COLO668 (cell line): ENCODE results near the gene SLC41A2.

Experiments used
- DNase-seq: peaks from one replicate; lab custom pipeline; 2025; ENCODE audit not compliant: unreplicated experiment; lab: John Stamatoyannopoulos, UW

The SLC41A2 gene

GRCh38 chr12:104933128-104933527, 25.0 kb downstream of the SLC41A2 start:
- no peak for DNase-seq

DNA sequence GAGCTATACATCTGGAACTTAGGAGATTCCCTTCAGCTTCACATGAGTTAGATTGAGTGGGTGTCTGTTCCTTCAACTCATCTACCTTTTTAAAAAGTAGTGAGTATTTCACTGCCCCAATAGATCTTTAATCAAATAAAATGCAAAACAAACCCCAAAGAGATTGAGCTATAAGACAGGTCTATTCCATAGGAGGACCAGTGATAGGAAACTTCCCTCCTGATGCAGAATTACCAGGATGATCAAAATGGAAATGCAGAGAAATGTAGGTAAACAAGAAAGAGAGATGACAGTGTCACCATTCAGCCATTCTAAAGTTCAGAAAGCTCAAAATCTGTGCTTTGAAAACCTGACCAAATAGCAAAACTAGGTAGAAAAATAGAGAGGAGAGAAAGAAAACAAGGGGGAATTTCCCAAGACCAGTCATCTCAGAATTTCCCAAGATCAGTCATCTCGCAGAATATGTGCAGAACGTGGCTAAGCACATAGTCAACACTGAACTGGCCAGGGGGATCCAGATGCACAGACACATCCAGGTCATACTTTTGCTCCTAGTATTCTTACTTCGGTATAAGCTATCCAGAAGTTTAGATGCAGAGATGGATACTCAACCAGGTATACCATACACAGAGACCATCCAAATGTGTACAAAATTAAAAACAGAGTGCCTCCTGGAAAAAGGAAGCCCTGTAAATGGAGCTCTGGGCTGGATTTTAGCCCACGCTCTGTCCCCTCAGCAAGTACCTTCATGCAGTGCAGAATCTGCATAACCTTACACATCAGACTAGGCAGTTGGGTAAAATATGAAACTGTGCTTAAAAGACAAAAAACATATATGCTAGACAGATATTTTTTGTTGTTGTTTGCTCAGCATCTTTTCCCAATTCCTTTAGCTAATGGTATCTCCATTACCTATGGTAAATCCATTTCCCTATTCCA, 27.4 kb downstream of the SLC41A2 start:
- no peak for DNase-seq

DNA sequence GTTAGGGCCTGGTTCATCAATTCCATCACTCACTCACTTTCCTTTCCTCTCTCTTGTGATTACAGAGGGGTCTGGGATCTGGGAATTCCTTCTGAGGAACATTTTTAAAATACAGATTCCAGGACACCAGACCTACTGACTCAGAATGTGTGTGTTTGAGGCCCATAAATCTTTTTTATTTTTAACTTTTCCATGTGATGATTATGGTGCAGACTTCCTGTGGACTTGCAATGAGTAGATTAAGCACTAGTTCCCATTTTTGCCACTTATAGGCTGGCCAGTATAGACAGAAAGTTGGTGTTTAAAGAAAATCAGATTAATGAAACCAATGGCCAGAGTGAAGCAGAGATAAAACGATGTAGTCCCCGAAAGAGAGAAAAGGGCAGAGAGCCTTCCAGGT, 28.1 kb downstream of the SLC41A2 start:
- DNase-seq, result no peak

DNA sequence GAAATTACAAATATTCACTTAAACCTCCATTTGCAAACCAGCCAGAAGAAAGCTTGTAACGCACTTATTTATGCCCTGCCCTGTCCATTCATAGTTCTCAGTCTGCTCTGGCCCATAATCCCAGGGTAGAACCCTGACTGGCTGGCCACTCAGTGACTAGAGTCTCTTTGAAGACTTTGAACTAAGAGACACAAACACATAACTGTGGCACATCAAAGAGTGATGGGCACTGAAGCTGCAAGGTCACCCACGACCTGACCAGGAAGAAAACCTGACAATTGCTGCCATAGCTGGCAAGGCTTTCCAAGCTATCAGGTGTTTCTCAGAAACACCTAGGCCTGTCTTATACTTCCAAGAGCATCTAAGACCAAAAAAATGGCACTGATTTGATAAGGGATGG, 28.7 kb downstream of the SLC41A2 start:
- no peak for DNase-seq

- no peak for DNase-seq
These were observed 29.9 kb downstream of the SLC41A2 start for GRCh38 chr12:104928036-104928745.

DNA sequence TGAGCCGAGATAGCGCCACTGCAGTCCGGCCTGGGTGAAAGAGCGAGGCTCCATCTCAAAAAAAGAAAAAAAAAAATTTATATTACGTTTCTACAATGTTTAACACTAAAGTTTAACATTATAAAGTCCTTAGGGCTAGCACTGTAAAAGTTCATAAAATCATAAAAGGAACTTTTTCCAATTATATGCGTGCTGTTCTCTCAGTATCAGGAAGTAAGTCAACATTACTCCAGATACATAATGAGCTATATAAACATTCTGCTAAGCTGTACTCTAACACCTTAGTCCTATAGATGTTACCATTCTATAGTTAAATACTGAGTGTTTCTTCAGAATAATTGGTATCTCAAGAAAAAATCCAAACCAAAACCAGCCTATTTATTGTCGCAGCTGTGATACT, 32.6 kb downstream of the SLC41A2 start:
- DNase-seq, result no peak

GRCh38 chr12:104921340-104921739, 36.8 kb downstream of the SLC41A2 start:
- no peak for DNase-seq

DNA sequence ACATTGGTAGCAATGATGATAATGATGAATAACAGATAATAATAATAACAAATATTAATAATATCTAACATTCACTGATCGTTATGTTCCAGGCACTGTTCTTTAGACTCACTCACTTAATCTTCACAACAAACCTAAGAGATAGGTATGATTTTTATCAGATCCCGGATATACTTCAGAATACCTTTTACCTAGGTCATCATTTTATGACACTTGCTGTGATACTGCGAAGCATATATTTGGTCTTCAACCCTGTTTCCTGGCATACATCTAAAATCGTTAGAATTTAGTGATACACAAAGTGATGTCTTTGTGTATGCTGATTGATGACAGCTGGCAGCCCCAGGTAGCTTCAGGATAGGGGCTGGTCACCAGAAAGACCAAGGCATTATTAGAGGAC, 46.1 kb downstream of the SLC41A2 start:
- DNase-seq, result no peak

GRCh38 chr12:104910196-104910840, 47.8 kb downstream of the SLC41A2 start:
- DNase-seq, result no peak

GRCh38 chr12:104909761-104910160, 48.3 kb downstream of the SLC41A2 start:
- no peak for DNase-seq
